Kidney (tissue), 14 donors: ENCODE measurements around the gene LRRC52. TPM values are rescaled to one million over a fixed set of nuclear protein-coding genes. Genes with fewer than 3 reads are reported as not detected.

Experiments used
- DNase-seq, 5 donors: peaks; one replicate each; pipeline ENCODE4 v3.0.0-alpha.2; 2013 to 2020
- FAIRE-seq: peaks from 2 replicates; lab custom pipeline; 2012; peaks lifted over from hg19 to GRCh38; lab: Jason Lieb, UNC
- H3K27ac ChIP-seq, 2 donors: one replicate each; pipeline ENCODE4 v1.7.0; 2013; ENCODE audit warnings: low read depth in 2 of 2, low read length in 2 of 2, inconsistent platforms in 1 of 2
- H3K27me3 ChIP-seq: one replicate; pipeline ENCODE4 v1.7.1; 2013; ENCODE audit warnings: low read length, inconsistent platforms; ENCODE audit not compliant: control insufficient read depth, insufficient read depth
- H3K36me3 ChIP-seq, 3 donors: one replicate each; pipeline versions ENCODE4 v1.7.0 to v1.7.1; 2013; ENCODE audit warnings: low read length in 3 of 3, control low read depth in 1 of 3, inconsistent platforms in 1 of 3; ENCODE audit not compliant: insufficient read depth in 3 of 3, control insufficient read depth in 2 of 3
- H3K4me1 ChIP-seq, 3 donors: one replicate each; pipeline versions ENCODE4 v1.7.0 to v1.7.1; 2013; ENCODE audit warnings: low read length in 3 of 3, inconsistent platforms in 1 of 3, low read depth in 1 of 3; ENCODE audit not compliant: control insufficient read depth in 2 of 3, insufficient read depth in 2 of 3
- H3K4me3 ChIP-seq, 3 donors: one replicate each; pipeline versions ENCODE4 v1.7.0 to v1.8.1; 2013; ENCODE audit warnings: low read length in 3 of 3, control low read depth in 1 of 3, inconsistent platforms in 1 of 3
- H3K9ac ChIP-seq, 3 donors: one replicate each; pipeline versions ENCODE4 v1.7.0 to v1.7.1; 2013; ENCODE audit warnings: low read length in 3 of 3, control low read depth in 1 of 3, inconsistent platforms in 1 of 3
- H3K9me3 ChIP-seq, 3 donors: one replicate each; pipeline versions ENCODE4 v1.7.0 to v1.7.1; 2013; ENCODE audit warnings: low read length in 3 of 3, control low read depth in 1 of 3, inconsistent platforms in 1 of 3; ENCODE audit not compliant: control insufficient read depth in 2 of 3, insufficient read depth in 1 of 3
- CTCF ChIP-seq: IDR thresholded peaks from 3 replicates; pipeline ENCODE4 v1.5.1; 2012; ENCODE audit warnings: mild to moderate bottlenecking, moderate library complexity, borderline replicate concordance; ENCODE audit not compliant: insufficient read depth; ENCODE audit errors: extremely low read depth
- intact Hi-C: fragments of 100-400 bp; cut with DNase I; formaldehyde crosslinking; loops from one replicate; pipeline ENCODE4 v1.11.1; 2022
- polyA plus RNA-seq: library from polyadenylated mRNA; stranded (reverse); fragments of 350-450 nt; fragmentation: Illumina TruSeq; extraction: RNeasy Lipid Tissue Mini Kit (QIAGEN cat#74804); gene quantifications from one replicate; pipeline ENCODE4 v1.2.3, GENCODE V29; 2014; ENCODE audit warnings: low read depth, low replicate concordance; ENCODE audit not compliant: insufficient read depth
- total RNA-seq: library from RNA; stranded (reverse); fragmentation: NEBNext Ultra II Directional; extraction: Animal tissue kit (Norgen Biotek cat#: 25700); gene quantifications from one replicate; pipeline ENCODE4 v1.2.1, GENCODE V29; 2021
- donor health status: control.
- donor health status: control.
- donor health status: control.
- donor health status: control.
- donor health status: control.
- donor health status: DM: yes; HTN: yes; CAD: no.
- donor health status: Normal renal cell carcinoma (clear cell type).

LRRC52 gene
- total and polyA plus RNA-seq, 2 donors from 2014 or later = 0.58 TPM; not detected in 1

- intact Hi-C loops = no loop called here
- no peak overlapping the region for H3K27ac ChIP-seq
- DNase-seq (no peak), FAIRE-seq (no peak)
- no peaks in the 10 kb centered on the region for H3K36me3 ChIP-seq
- no peak overlapping the region for H3K9ac ChIP-seq
- TF ChIP-seq CTCF = no peak
- H3K27me3 ChIP-seq = no peaks in the 10 kb centered on the region
- no peaks in the 10 kb centered on the region for H3K9me3 ChIP-seq
- H3K4me1 ChIP-seq = no peaks in the 10 kb centered on the region
- H3K4me3 ChIP-seq = no peak overlapping the region
Observed at GRCh38 chr1:165573787-165574186, 30.0 kb downstream of the LRRC52 start.

- DNase-seq = no peak
- H3K4me1 ChIP-seq = no peaks in the 10 kb centered on the region
- no peaks in the 10 kb centered on the region for H3K27me3 ChIP-seq
- H3K36me3 ChIP-seq = no peaks in the 10 kb centered on the region
- intact Hi-C loops = no loop called here
- no peak overlapping the region for H3K9ac ChIP-seq
- H3K4me3 ChIP-seq = no peak overlapping the region
- H3K27ac ChIP-seq = no peak overlapping the region
- FAIRE-seq = no peak
- no peaks in the 10 kb centered on the region for H3K9me3 ChIP-seq
- TF ChIP-seq CTCF = no peak
Observed at GRCh38 chr1:165574295-165574694, 30.5 kb downstream of the LRRC52 start.

- FAIRE-seq = no peak
- TF ChIP-seq CTCF = no peak
- DNase-seq = no peak
- no peaks in the 10 kb centered on the region for H3K27me3 ChIP-seq
- no peak overlapping the region for H3K4me3 ChIP-seq
- no peak overlapping the region for H3K27ac ChIP-seq
- no peaks in the 10 kb centered on the region for H3K9me3 ChIP-seq
- no peak overlapping the region for H3K9ac ChIP-seq
- H3K36me3 ChIP-seq = no peaks in the 10 kb centered on the region
- no peaks in the 10 kb centered on the region for H3K4me1 ChIP-seq
- intact Hi-C loops = no loop called here
Observed at GRCh38 chr1:165575468-165576099, 31.8 kb downstream of the LRRC52 start.

GRCh38 chr1:165576536-165576935 is 32.7 kb downstream of the LRRC52 start:
- H3K4me1 ChIP-seq = no peaks in the 10 kb centered on the region
- no peaks in the 10 kb centered on the region for H3K27me3 ChIP-seq
- DNase-seq = no peak
- H3K9me3 ChIP-seq = no peaks in the 10 kb centered on the region
- no peak overlapping the region for H3K27ac ChIP-seq
- no peak for TF ChIP-seq CTCF
- H3K9ac ChIP-seq = no peak overlapping the region
- no peak overlapping the region for H3K4me3 ChIP-seq
- FAIRE-seq = peak; percentile 27
- no peaks in the 10 kb centered on the region for H3K36me3 ChIP-seq
- intact Hi-C loops = no loop called here
